ENCODE results near the gene PTPRD.

PTPRD gene

DNA sequence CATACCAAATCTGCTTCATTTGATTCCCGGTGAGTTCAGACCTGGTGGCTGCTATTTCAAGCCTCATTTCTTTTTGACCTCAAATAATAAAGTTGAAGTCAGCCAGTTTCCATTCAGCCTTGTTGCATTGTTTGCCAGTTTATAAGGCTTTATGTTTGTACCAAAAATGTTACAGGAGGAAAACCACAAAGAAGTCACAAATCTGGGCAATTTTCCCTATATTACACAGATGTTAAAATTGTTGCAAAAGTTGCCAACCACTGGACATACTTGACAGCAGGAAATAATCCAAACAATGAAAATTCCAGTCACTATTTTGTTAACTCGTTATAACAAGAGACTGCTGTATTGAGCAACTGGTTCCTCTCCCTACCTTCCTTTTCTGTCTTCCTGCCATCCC lies 1488.2 kb downstream of the PTPRD start:
- DNase-seq (ENCODE audit: low read depth, low spot score), result no peak
- TF ChIP-seq, protein P1, sequence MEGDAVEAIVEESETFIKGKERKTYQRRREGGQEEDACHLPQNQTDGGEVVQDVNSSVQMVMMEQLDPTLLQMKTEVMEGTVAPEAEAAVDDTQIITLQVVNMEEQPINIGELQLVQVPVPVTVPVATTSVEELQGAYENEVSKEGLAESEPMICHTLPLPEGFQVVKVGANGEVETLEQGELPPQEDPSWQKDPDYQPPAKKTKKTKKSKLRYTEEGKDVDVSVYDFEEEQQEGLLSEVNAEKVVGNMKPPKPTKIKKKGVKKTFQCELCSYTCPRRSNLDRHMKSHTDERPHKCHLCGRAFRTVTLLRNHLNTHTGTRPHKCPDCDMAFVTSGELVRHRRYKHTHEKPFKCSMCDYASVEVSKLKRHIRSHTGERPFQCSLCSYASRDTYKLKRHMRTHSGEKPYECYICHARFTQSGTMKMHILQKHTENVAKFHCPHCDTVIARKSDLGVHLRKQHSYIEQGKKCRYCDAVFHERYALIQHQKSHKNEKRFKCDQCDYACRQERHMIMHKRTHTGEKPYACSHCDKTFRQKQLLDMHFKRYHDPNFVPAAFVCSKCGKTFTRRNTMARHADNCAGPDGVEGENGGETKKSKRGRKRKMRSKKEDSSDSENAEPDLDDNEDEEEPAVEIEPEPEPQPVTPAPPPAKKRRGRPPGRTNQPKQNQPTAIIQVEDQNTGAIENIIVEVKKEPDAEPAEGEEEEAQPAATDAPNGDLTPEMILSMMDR (IDR thresholded peaks at IDR 0.05; ENCODE audit: insufficient read depth, low read length, missing control alignments), result no peak
- H3K4me3 ChIP-seq (ENCODE audit: low read depth, low read length), result no peak overlapping the region
- POLR2A ChIA-PET, result no interaction called here
- CTCF ChIA-PET, result no interaction called here

DNA sequence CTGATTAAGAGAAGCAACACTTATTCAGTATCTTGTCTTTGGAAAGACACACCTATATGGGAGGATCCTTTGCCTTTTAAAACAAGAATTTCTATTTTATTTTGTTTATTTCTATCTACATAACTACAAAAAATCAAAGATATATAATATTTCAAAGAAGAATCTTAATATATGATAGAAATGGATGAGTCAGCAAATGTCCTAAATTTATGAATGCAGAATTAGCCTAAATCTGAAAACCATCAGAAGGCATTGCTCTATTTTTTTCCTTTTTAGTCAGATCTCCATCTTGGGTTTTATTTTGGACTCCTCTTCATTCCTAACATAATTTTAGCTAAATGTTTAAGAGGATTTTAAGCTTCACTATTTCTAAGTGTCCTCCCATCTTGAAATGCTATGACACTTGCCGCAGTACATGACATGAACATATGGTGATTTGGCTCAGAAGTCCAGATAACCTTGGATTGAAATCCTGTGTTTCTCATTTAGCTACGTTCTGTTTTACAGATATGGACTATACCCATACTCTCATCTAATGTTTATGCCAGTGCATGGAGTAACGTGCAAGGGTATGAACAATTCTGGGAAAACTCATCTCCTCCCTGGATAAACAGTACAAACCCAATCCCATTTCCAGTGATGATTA lies 1490.4 kb downstream of the PTPRD start:
- ChIA-PET POLR2A (no interaction called here), CTCF (no interaction called here)
- TF ChIP-seq, protein P1 (IDR thresholded peaks at IDR 0.05; ENCODE audit: insufficient read depth, low read length, missing control alignments), result no peak
- no peak for DNase-seq (ENCODE audit: low read depth, low spot score)
- H3K4me3 ChIP-seq (ENCODE audit: low read depth, low read length), result no peak overlapping the region

DNA sequence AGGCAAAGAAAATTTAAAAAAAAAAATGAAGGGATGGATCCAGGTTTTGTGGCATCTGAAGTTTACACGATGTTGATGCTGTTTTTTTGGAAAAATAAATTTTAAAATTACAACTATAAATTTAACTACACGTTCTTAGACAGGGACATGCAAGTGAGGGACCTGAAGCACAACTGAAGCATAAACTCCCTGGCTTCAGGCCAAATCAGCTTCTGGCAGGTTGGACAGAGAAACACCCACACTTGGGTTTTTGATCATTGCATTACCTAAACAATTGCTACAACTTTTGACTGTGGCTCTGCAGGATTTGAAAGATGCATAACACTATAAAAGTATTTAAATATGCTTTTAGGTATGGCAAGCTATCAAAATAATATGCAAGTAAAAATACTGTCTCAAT lies 1494.9 kb downstream of the PTPRD start:
- ChIA-PET CTCF (no interaction called here), POLR2A (no interaction called here)
- H3K4me3 ChIP-seq (ENCODE audit: low read depth, low read length), result no peak overlapping the region
- TF ChIP-seq, protein P1 (IDR thresholded peaks at IDR 0.05; ENCODE audit: insufficient read depth, low read length, missing control alignments), result no peak
- no peak for DNase-seq (ENCODE audit: low read depth, low spot score)

DNA sequence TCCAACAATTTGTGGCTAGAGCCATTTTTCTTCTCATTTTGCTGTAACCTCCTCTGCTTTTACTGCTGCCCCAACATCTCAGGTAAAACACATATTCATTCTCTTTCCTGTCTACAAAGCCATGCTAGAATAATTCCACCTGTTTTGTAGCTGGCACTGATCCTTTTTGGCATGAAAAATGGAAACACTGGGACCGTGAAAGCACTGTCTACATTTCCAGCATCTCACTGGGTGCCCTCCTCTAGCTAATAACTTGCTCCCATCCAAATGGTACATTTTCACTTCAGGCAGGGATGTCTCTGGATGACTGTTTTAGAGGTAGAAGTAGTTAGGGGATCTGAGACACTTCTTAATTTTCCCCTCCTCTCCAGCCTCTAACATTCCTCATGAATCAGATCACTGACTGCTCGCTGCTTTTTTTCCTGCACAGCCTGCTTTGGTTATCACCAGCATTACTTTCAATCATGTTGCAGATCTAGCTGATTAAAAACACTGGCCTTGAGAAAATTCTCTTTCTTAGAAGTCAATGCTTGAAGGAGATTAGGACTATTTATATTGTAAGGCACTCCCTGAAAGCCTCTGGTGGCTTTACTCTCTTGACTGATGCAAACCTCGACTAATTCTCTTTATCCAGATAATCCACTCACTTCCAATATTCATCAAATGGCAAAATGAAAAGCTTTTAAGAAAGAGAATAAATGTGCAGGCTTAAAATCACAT lies 1500.6 kb downstream of the PTPRD start:
- H3K4me3 ChIP-seq (ENCODE audit: low read depth, low read length), result no peak overlapping the region
- TF ChIP-seq, protein P1 (IDR thresholded peaks at IDR 0.05; ENCODE audit: insufficient read depth, low read length, missing control alignments), result no peak
- no peak for DNase-seq (ENCODE audit: low read depth, low spot score)
- POLR2A ChIA-PET, result no interaction called here
- CTCF ChIA-PET, result no interaction called here

- DNase-seq (ENCODE audit: low read depth, low spot score), result no peak
- no peak overlapping the region for H3K4me3 ChIP-seq (ENCODE audit: low read depth, low read length)
- CTCF ChIA-PET, result no interaction called here
- POLR2A ChIA-PET, result no interaction called here
- TF ChIP-seq, protein P1 (IDR thresholded peaks at IDR 0.05; ENCODE audit: insufficient read depth, low read length, missing control alignments), result no peak
Measured at GRCh38 chr9:9108641-9109040, 1504.2 kb downstream of the PTPRD start.

GRCh38 chr9:9102295-9102694 lies 1510.5 kb downstream of the PTPRD start:
- ChIA-PET POLR2A (no interaction called here), CTCF (no interaction called here)
- TF ChIP-seq, protein P1 (IDR thresholded peaks at IDR 0.05; ENCODE audit: insufficient read depth, low read length, missing control alignments), result no peak

More at GRCh38 chr9:9102295-9102694, 1510.5 kb downstream of the PTPRD start:
- DNase-seq (ENCODE audit: low read depth, low spot score), result no peak
- H3K4me3 ChIP-seq (ENCODE audit: low read depth, low read length), result no peak overlapping the region

Data from AG04449 (cell line).